Stimulated activated CD4-positive, alpha-beta T cell treated with anti-CD3 and anti-CD28 coated beads, TNF-alpha, amount 100 ng/mL, for 24 hours (primary cell): Measurements from ENCODE around the gene FGA.
A peak's percentile ranks its signal among the peaks of the same experiment; 100 is the strongest.

ENCODE experiments used
- DNase-seq, 3 experiments: peaks; one replicate each; pipeline ENCODE4 v3.0.0-alpha.2; 2020; ENCODE audit warnings: low read depth in 3 of 3

Gene FGA

DNA sequence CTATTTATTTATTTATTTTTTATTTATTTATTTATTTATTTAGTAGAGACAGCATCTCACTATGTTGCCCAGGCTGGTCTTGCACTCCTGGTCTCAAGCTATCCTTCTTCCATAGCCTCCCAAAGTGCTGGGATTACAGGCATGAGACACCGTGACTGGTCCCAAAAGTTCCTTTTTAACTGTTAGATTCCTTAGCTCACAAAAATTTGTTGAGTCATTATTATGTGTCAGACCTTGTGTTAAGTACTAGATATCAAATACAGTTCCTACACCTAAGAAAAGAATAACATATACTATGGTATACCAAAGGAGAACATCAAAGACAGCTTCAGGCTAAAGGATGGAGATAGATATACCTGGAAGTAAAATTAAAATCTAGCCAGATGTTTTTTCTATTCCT lies 11.6 kb downstream of the FGA start:
- no peak for DNase-seq

GRCh38 chr4:154577324-154577723 lies 13.2 kb downstream of the FGA start:
- DNase-seq = no peak

DNA sequence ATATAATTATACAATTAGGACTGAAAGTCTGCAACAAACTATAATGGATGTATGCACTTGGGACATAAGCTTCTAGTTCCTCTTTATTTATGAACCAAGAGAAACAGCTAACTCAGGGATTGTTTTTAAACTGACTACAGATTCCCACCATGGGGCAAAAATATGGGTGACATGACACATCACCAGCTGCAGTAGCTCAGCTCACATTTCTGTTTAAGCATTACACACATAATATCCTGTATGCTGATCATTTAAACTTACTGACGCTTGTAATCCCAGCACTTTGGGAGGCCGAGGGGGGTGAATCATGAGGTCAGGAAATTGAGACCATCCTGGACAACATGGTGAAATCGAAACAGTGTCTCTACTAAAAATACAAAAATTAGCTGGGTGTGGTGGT lies 16.2 kb downstream of the FGA start:
- no peak for DNase-seq

- no peak for DNase-seq
Observed at GRCh38 chr4:154573190-154573870, 17.2 kb downstream of the FGA start.

DNA sequence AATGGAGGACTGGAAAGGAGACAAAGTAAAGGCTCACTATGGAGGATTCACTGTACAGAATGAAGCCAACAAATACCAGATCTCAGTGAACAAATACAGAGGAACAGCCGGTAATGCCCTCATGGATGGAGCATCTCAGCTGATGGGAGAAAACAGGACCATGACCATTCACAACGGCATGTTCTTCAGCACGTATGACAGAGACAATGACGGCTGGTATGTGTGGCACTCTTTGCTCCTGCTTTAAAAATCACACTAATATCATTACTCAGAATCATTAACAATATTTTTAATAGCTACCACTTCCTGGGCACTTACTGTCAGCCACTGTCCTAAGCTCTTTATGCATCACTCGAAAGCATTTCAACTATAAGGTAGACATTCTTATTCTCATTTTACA lies 21.0 kb downstream of the FGA start:
- no peak for DNase-seq

GRCh38 chr4:154569028-154569427 lies 21.5 kb downstream of the FGA start:
- DNase-seq = no peak

GRCh38 chr4:154566639-154567204 lies 23.8 kb downstream of the FGA start:
- no peak for DNase-seq

DNA sequence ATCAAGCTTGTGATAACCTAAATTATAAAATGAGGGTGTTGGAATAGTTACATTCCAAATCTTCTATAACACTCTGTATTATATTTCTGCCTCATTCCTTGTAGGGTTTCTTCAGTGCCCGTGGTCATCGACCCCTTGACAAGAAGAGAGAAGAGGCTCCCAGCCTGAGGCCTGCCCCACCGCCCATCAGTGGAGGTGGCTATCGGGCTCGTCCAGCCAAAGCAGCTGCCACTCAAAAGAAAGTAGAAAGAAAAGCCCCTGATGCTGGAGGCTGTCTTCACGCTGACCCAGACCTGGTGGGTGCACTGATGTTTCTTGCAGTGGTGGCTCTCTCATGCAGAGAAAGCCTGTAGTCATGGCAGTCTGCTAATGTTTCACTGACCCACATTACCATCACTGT lies 24.8 kb downstream of the FGA start:
- DNase-seq = no peak

- DNase-seq = no peak
Observed at GRCh38 chr4:154564311-154564710, 26.2 kb downstream of the FGA start.

GRCh38 chr4:154562697-154563254 lies 27.8 kb downstream of the FGA start, which contains the start of gene FGB:
Gene FGB, plus strand, starts transcription at chr4:154563011. Its CDS starts 8 bp downstream, at chr4:154563019.
- DNase-seq = no peak

GRCh38 chr4:154560824-154561231 lies 29.7 kb downstream of the FGA start:
- no peak for DNase-seq

DNA sequence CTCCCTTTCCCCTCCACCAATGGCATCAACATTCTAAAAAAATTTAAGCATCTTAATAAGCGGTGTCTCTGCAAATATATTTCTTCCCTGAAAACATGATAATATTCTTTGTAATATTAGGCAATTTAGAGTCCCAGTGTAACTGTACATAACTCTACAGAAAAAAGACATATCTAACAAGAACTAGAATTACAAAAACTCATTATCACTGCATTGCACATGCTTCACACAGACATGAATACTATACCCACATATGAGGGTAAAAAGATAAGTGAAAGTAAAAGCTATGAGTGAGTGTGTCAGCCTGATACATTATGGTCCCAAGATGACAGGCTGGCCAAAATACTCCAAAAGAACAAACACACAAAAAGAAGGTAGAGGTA lies 30.1 kb downstream of the FGA start:
- DNase-seq = no peak

- DNase-seq = no peak
Observed at GRCh38 chr4:154559494-154560418, 30.8 kb downstream of the FGA start.

- DNase-seq = no peak
Observed at GRCh38 chr4:154559141-154559493, 31.4 kb downstream of the FGA start.

DNA sequence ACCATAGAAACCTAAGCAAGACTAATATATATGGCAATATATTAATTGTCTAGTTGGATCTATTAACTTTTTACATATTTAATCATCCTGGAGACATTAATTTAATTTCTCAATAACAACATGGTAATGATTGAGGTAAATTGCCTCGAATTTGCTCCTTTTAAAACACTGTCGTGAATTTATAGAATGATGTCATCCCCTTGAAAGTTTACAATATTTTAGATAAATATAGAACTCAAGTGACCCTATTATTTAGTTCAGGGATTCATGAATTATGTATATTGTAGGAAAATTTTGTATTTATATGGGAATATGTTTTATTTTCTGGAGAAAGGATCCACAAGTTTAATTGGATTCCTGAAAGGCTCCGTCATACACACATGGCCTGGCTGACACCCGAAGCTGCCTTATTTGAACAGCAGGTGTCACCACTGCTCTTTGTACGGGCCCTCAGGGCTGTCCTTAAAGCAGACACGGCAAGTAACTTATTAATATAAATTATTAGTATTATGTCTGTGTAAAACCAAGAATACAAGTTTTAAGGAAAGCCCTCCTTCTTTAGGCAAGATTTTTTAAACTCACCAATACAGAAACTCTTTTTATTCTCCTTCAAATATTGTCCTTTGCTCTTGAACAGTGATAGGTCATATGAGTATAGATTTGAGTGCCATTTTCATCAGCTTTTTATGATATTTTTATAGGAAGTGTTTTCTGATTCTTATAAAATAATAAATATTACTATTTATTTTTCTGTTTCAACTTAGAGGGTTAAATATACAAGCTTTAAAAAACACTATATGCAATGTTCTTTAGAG lies 38.5 kb downstream of the FGA start:
- peak; percentile 50 to 64 (median 57) for DNase-seq

DNA sequence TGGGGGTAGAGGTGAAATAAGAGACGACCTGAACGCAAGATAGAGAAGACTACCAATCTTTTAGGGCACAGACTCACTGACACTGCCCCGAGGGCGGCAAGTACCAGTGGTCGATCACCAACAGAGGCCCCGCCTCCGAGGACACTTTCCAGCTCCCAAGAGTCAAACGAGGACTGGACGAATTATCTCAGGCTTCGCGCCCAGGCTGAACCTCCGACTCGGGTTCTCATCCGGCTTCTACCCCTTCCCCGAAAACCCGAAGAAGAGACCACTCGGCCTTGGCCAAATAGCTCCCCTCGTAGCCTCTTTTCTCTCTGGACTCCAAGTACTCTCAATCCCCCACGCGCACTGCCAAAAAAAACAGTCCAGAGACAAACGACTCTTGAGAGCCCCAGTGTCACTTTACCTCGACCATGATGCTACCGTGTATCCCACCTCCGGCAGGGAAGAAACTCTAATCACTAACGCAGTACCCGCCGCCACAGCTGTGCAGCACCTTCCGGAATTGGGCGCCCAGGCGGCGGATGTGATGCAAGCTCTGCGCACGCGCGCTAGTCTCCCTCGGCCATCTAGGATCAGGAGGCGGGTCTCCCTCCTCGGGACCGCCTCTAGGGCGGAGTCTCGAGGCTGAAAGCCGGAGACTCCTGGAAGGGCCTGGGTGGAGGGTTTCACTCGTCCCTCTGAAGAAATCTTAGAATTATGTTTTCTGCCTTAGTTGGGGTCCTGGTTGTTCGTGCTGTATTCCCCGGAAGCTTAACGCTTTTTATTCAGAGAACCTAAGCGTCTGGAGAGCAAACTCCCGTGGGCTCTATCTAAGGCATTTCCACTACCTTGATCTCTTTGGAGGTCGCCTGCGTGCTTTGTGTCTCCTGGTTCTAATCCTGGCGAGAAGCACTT lies 40.4 kb downstream of the FGA start, which contains the start of gene PLRG1:
Gene PLRG1 (minus strand): TSS at position 507 of the 897 bp plus-strand sequence. CDS start 92 bp downstream, at position 415.
- DNase-seq = peak; percentile 92 to 95 (median 94)

- no peak for DNase-seq
Observed at GRCh38 chr4:154545689-154546088, 44.9 kb downstream of the FGA start.

- DNase-seq = no peak
Observed at GRCh38 chr4:154542271-154542879, 48.2 kb downstream of the FGA start.
